NCI-H345 treated with DMSO at 0.1 percent for 48 hours (cell line): ENCODE measurements around the gene RAI1.
"Not testable (repeated sequence)": the region's sequence is repeated elsewhere in the genome, so short reads cannot be mapped to it uniquely, and the experiment has no call there.

Source experiments
- DNase-seq: peaks from one replicate; lab custom pipeline; 2025; ENCODE audit not compliant: unreplicated experiment; lab: John Stamatoyannopoulos, UW

Gene RAI1

GRCh38 chr17:17681187-17681743 lies at the start of gene RAI1:
TSS of gene RAI1 (plus strand) at chr17:17681458. CDS start at chr17:17792949, 111,491 bp downstream.
- DNase-seq = peak; percentile 22

GRCh38 chr17:17632690-17633089 lies 48.6 kb upstream of the RAI1 start:
- not testable (repeated sequence) for DNase-seq

GRCh38 chr17:17633310-17633709 lies 47.9 kb upstream of the RAI1 start:
- no peak for DNase-seq

- no peak for DNase-seq
Observed at GRCh38 chr17:17635126-17635525, 46.1 kb upstream of the RAI1 start.

GRCh38 chr17:17635537-17636271 lies 45.6 kb upstream of the RAI1 start:
- not testable (repeated sequence) for DNase-seq

- DNase-seq = no peak
Observed at GRCh38 chr17:17636272-17636885, 44.9 kb upstream of the RAI1 start.

GRCh38 chr17:17638467-17638866 lies 42.8 kb upstream of the RAI1 start:
- no peak for DNase-seq

GRCh38 chr17:17639661-17640270 lies 41.5 kb upstream of the RAI1 start:
- DNase-seq = not testable (repeated sequence)

- peak; percentile 4 for DNase-seq
Observed at GRCh38 chr17:17641621-17642409, 39.4 kb upstream of the RAI1 start.

GRCh38 chr17:17645148-17645547 lies 36.1 kb upstream of the RAI1 start:
- not testable (repeated sequence) for DNase-seq

GRCh38 chr17:17645961-17646360 lies 35.3 kb upstream of the RAI1 start:
- DNase-seq = no peak

GRCh38 chr17:17647524-17648178 lies 33.6 kb upstream of the RAI1 start:
- DNase-seq = no peak

GRCh38 chr17:17648762-17649161 lies 32.5 kb upstream of the RAI1 start:
- no peak for DNase-seq

GRCh38 chr17:17650959-17651358 lies 30.3 kb upstream of the RAI1 start:
- DNase-seq = no peak

- DNase-seq = no peak
Observed at GRCh38 chr17:17653343-17653742, 27.9 kb upstream of the RAI1 start.

GRCh38 chr17:17659340-17659739 lies 21.9 kb upstream of the RAI1 start:
- DNase-seq = no peak

- no peak for DNase-seq
Observed at GRCh38 chr17:17661134-17661533, 20.1 kb upstream of the RAI1 start.

- DNase-seq = no peak
Observed at GRCh38 chr17:17661834-17662385, 19.3 kb upstream of the RAI1 start.

GRCh38 chr17:17663160-17664063 lies 17.8 kb upstream of the RAI1 start:
- DNase-seq = no peak
